NCI-H510A (cell line): ENCODE measurements around the gene SSTR3.
"Not testable (repeated sequence)": the region's sequence is repeated elsewhere in the genome, so short reads cannot be mapped to it uniquely, and the experiment has no call there.

Experiments
- DNase-seq: peaks from one replicate; lab custom pipeline; 2025; lab: John Stamatoyannopoulos, UW

Gene SSTR3

GRCh38 chr22:37181681-37182080 lies 30.6 kb downstream of the SSTR3 start:
- no peak for DNase-seq

- no peak for DNase-seq
Measured at GRCh38 chr22:37180531-37181231, 31.6 kb downstream of the SSTR3 start.

- DNase-seq, result no peak
Measured at GRCh38 chr22:37179622-37180420, 32.5 kb downstream of the SSTR3 start.

- DNase-seq, result no peak
Measured at GRCh38 chr22:37179126-37179470, 33.2 kb downstream of the SSTR3 start.

- DNase-seq, result no peak
Measured at GRCh38 chr22:37178350-37179125, 33.7 kb downstream of the SSTR3 start.

GRCh38 chr22:37177755-37178154 lies 34.5 kb downstream of the SSTR3 start:
- no peak for DNase-seq

- DNase-seq, result no peak
Measured at GRCh38 chr22:37177221-37177620, 35.1 kb downstream of the SSTR3 start.

- no peak for DNase-seq
Measured at GRCh38 chr22:37176464-37177061, 35.7 kb downstream of the SSTR3 start.

- no peak for DNase-seq
Measured at GRCh38 chr22:37175414-37176281, 36.6 kb downstream of the SSTR3 start.

- no peak for DNase-seq
Measured at GRCh38 chr22:37174964-37175363, 37.3 kb downstream of the SSTR3 start.

- DNase-seq, result no peak
Measured at GRCh38 chr22:37173709-37174108, 38.6 kb downstream of the SSTR3 start.

GRCh38 chr22:37172266-37173245 lies 39.7 kb downstream of the SSTR3 start:
- DNase-seq, result no peak

GRCh38 chr22:37171662-37172061 lies 40.6 kb downstream of the SSTR3 start:
- no peak for DNase-seq

- not testable (repeated sequence) for DNase-seq
Measured at GRCh38 chr22:37170689-37171405, 41.4 kb downstream of the SSTR3 start.

GRCh38 chr22:37169947-37170688 lies 42.2 kb downstream of the SSTR3 start:
- no peak for DNase-seq

GRCh38 chr22:37169406-37169805 lies 42.9 kb downstream of the SSTR3 start:
- no peak for DNase-seq

GRCh38 chr22:37167981-37168647 lies 44.2 kb downstream of the SSTR3 start:
- no peak for DNase-seq
